PC-9 (cell line): ENCODE data around the gene JAK1. TPM values are rescaled to one million over a fixed set of nuclear protein-coding genes. Genes with fewer than 3 reads are reported as not detected.

Source experiments
- BruUV-seq: library from RNA; stranded (reverse); fragments of 400-500 nt; replicated peaks from 2 replicates; lab custom pipeline; 2021; lab: Mats Ljungman, UMichigan
- CTCF ChIA-PET: fragments of 300-600 bp; sonication (Branson Sonifier 250); formaldehyde crosslinking; loops from one replicate; lab custom pipeline; 2022; ENCODE audit warnings: antibody characterized with exemption; lab: Charles Lee
- POLR2A ChIA-PET: fragments of 300-600 bp; sonication (Branson Sonifier 250); formaldehyde crosslinking; loops from one replicate; lab custom pipeline; 2022; ENCODE audit warnings: antibody characterized with exemption; ENCODE audit not compliant: unreplicated experiment; lab: Charles Lee
- DNase-seq, 2 experiments: peaks; one replicate each; pipeline versions ENCODE4 v3.0.0 to v3.0.0-alpha.2; 2015 to 2022; ENCODE audit warnings: mixed read lengths in 1 of 2
- H2AFZ ChIP-seq: fragments of 200-600 bp; sonication (generic); 2 replicates; pipeline ENCODE4 v1.8.1; 2017; ENCODE audit warnings: antibody characterized with exemption
- H3F3A ChIP-seq: fragments of 200-600 bp; sonication (generic); 2 replicates; pipeline ENCODE4 v1.8.1; 2017; ENCODE audit warnings: antibody characterized with exemption, mild to moderate bottlenecking, low read depth; ENCODE audit not compliant: insufficient read depth
- H3K27ac ChIP-seq: fragments of 200-600 bp; sonication (generic); 2 replicates; pipeline ENCODE4 v1.6.1; 2016; ENCODE audit warnings: mixed run types
- H3K27me3 ChIP-seq: fragments of 200-600 bp; sonication (generic); 2 replicates; pipeline ENCODE4 v1.6.1; 2016; ENCODE audit warnings: low read depth, mixed run types; ENCODE audit not compliant: insufficient read depth
- H3K36me3 ChIP-seq: fragments of 200-600 bp; sonication (generic); 2 replicates; pipeline ENCODE4 v1.6.1; 2016; ENCODE audit warnings: low read depth, mixed run types
- H3K4me1 ChIP-seq: fragments of 200-600 bp; sonication (generic); replicated peaks from 2 replicates; pipeline ENCODE4 v1.6.1; 2016; ENCODE audit warnings: mixed run types; ENCODE audit not compliant: insufficient read depth
- H3K4me2 ChIP-seq: fragments of 200-600 bp; sonication (generic); 2 replicates; pipeline ENCODE4 v1.6.1; 2017; ENCODE audit warnings: mixed run types
- H3K4me3 ChIP-seq: fragments of 200-600 bp; sonication (generic); 2 replicates; pipeline ENCODE4 v1.6.1; 2016; ENCODE audit warnings: mixed run types
- H3K79me2 ChIP-seq: fragments of 200-600 bp; sonication (generic); 2 replicates; pipeline ENCODE4 v1.6.1; 2017; ENCODE audit warnings: low read depth, mixed run types
- H3K9me2 ChIP-seq: fragments of 200-600 bp; sonication (generic); 2 replicates; pipeline ENCODE4 v1.8.1; 2017; ENCODE audit warnings: mild to moderate bottlenecking; ENCODE audit not compliant: insufficient read depth
- H3K9me3 ChIP-seq: fragments of 200-600 bp; sonication (generic); 2 replicates; pipeline ENCODE4 v1.8.1; 2016; ENCODE audit warnings: low read depth; ENCODE audit not compliant: insufficient read depth
- H4K20me1 ChIP-seq: fragments of 200-600 bp; sonication (generic); 2 replicates; pipeline ENCODE4 v1.8.1; 2017; ENCODE audit not compliant: insufficient read depth
- EZH2 ChIP-seq: fragments of 200-600 bp; sonication (generic); IDR thresholded peaks from 2 replicates; pipeline ENCODE4 v1.8.0; 2017; ENCODE audit warnings: antibody characterized with exemption, low read depth
- intact Hi-C: fragments of 100-400 bp; cut with micrococcal nuclease; formaldehyde crosslinking; loops from one replicate; pipeline ENCODE4 v1.10.0; 2022; ENCODE audit not compliant: unreplicated experiment
- total RNA-seq: library from RNA; stranded (reverse); gene quantifications from 2 replicates; pipeline ENCODE4 v1.2.3, GENCODE V29; 2021
- TF ChIP-seq, protein P1 (sequence below): fragments of 200-600 bp; sonication (generic); conservative IDR thresholded peaks from 2 replicates; pipeline ENCODE4 v1.6.1; 2017; ENCODE audit warnings: mixed run types, antibody characterized with exemption, mild to moderate bottlenecking, moderate library complexity

The JAK1 gene
- total RNA-seq, 1 experiment from 2014 or later: 88.5 TPM

DNA sequence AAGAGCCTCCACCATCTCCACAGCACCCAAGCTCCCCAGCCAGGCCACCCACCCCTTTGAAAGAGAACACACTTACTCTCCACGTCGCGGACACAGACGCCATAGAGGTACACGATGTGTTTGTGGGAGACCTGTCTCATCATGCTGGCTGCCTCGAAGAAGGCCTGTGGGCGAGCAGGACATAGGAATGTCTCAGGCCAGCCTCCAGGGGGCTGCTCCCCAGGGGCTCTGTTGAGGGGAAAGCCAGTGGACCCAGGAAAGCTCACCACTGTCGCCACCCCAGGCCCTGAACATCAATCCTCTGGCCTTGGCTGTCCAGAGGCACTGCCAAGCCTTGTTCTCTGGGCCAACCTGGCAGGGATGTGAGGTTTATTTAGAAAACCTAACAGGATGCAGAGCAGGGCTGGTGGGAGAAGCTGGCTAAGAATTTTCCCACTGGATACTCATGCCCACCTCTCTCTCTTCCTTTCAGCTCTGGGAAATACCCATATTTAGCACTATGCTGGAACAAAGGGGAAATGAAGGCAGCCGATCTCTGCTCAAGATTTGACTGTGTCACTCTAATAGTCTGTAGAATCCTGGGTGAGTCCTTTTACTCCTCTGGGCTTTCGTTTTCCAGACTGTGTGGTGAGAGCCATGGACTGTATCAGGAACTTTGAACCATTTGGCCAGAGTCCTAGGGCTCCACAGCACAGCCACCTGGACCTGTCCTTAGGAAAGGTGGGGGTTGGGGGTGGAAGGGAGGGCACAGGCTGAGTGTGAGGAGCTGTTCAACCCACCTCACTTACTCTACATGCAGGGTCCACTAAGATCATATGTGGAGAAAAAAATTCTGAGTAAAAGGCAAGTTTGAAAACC lies 119.5 kb downstream of the JAK1 start:
- H3K4me2 ChIP-seq: no peak overlapping the region
- no peaks in the 10 kb centered on the region; the same call in 1 of the 2 replicates for H3K4me1 ChIP-seq
- H2AFZ ChIP-seq: no peak overlapping the region
- H3K9me2 ChIP-seq: no peaks in the 10 kb centered on the region
- no peaks in the 10 kb centered on the region for H3K9me3 ChIP-seq
- no peaks in the 10 kb centered on the region for H3K27me3 ChIP-seq
- intact Hi-C loops: no loop called here
- ChIA-PET POLR2A (no interaction called here), CTCF (no interaction called here)
- no peak for DNase-seq
- H3K36me3 ChIP-seq: no peaks in the 10 kb centered on the region
- TF ChIP-seq, protein P1, sequence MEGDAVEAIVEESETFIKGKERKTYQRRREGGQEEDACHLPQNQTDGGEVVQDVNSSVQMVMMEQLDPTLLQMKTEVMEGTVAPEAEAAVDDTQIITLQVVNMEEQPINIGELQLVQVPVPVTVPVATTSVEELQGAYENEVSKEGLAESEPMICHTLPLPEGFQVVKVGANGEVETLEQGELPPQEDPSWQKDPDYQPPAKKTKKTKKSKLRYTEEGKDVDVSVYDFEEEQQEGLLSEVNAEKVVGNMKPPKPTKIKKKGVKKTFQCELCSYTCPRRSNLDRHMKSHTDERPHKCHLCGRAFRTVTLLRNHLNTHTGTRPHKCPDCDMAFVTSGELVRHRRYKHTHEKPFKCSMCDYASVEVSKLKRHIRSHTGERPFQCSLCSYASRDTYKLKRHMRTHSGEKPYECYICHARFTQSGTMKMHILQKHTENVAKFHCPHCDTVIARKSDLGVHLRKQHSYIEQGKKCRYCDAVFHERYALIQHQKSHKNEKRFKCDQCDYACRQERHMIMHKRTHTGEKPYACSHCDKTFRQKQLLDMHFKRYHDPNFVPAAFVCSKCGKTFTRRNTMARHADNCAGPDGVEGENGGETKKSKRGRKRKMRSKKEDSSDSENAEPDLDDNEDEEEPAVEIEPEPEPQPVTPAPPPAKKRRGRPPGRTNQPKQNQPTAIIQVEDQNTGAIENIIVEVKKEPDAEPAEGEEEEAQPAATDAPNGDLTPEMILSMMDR: no peak
- TF ChIP-seq EZH2: no peak
- no peak overlapping the region for H3K4me3 ChIP-seq
- no peaks in the 10 kb centered on the region for H3K79me2 ChIP-seq
- H4K20me1 ChIP-seq: no peaks in the 10 kb centered on the region
- H3K27ac ChIP-seq: no peak overlapping the region
- no peaks in the 10 kb centered on the region for H3F3A ChIP-seq
- no TSS peak for BruUV-seq

DNA sequence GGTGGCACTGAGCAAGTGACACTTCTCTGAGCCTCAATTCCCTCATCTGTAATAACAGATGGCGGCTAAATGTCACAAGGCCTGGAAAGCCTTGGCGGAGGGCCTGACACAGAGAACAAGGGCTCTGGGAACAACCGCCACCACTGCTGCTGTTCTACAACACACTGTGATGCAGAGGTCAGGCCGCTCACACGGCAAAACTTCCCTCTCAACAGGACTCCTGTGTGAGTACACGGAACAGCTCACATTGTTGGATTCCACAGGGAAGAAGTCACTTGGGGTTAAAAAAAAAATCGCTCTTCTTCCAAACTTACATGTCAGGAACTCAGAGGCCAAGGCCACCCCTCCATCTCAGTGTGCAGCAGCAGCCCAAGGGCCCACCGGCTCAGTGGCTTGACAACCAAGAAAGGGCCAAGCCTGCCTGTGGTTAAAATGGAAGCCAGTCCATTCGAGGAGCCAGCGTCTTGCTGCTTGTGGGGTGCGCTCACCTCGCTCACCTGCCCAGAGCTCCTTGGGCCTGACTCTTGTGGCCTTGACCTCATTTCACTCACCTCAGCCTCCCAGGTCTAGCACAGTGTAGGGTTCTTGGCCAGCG lies 120.4 kb downstream of the JAK1 start:
- Histone ChIP-seq H3F3A (no peaks in the 10 kb centered on the region), H3K9me3 (no peaks in the 10 kb centered on the region), H3K27me3 (no peaks in the 10 kb centered on the region), H3K4me1 (no peaks in the 10 kb centered on the region; the same call in 1 of the 2 replicates), H3K79me2 (no peaks in the 10 kb centered on the region), H3K36me3 (0 out of 2 replicates have a peak, but pooled peaks cover 6% of the 10 kb centered on the region), H4K20me1 (no peaks in the 10 kb centered on the region), H2AFZ (no peak overlapping the region), H3K4me3 (no peak overlapping the region), H3K27ac (no peak overlapping the region), H3K4me2 (no peak overlapping the region), H3K9me2 (no peaks in the 10 kb centered on the region)
- ChIA-PET CTCF (no interaction called here), POLR2A (no interaction called here)
- no peak for DNase-seq
- intact Hi-C loops: no loop called here
- no peak for TF ChIP-seq EZH2
- TF ChIP-seq, protein P1: no peak
- BruUV-seq: no TSS peak

DNA sequence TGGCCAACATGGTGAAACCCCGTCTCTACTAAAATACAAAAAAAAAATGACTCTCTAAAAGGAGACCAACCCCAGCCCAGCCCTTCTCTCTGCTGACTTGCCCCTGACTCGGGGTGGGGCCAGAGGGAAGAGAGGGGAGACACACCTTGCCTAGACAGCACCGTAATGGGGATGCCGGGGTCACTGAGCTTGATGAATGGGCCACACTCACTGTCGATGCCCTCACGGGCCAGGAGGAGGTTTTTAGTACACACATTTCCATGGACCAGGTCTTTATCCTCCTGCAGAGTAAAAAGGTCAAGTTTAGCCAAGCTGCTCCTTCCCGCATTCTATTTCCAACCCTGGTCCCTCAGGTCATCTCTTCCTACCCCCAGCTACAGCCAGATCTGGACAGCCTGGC lies 121.7 kb downstream of the JAK1 start:
- no peak for DNase-seq
- H3K9me3 ChIP-seq: no peaks in the 10 kb centered on the region
- no peaks in the 10 kb centered on the region for H3F3A ChIP-seq
- H4K20me1 ChIP-seq: no peaks in the 10 kb centered on the region
- no peaks in the 10 kb centered on the region for H3K79me2 ChIP-seq
- no peak overlapping the region for H3K27ac ChIP-seq
- H2AFZ ChIP-seq: no peak overlapping the region
- CTCF ChIA-PET: no interaction called here
- POLR2A ChIA-PET: no interaction called here
- no TSS peak for BruUV-seq
- no peaks in the 10 kb centered on the region for H3K9me2 ChIP-seq
- intact Hi-C loops: no loop called here
- H3K4me2 ChIP-seq: no peak overlapping the region
- no peak overlapping the region for H3K4me3 ChIP-seq
- H3K36me3 ChIP-seq: 0 out of 2 replicates have a peak, but pooled peaks cover 6% of the 10 kb centered on the region
- H3K4me1 ChIP-seq: no peaks in the 10 kb centered on the region; the same call in 1 of the 2 replicates
- no peaks in the 10 kb centered on the region for H3K27me3 ChIP-seq
- TF ChIP-seq EZH2: no peak
- TF ChIP-seq, protein P1: no peak
